HG03457 (cell line): Measurements from ENCODE around the gene TCF3.

Experiments
- ATAC-seq: cut with Tn5 transposase; IDR thresholded peaks from one replicate; pipeline ENCODE4 v1.9.1; 2021; ENCODE audit warnings: moderate number of reproducible peaks; ENCODE audit not compliant: unreplicated experiment

The TCF3 gene

DNA sequence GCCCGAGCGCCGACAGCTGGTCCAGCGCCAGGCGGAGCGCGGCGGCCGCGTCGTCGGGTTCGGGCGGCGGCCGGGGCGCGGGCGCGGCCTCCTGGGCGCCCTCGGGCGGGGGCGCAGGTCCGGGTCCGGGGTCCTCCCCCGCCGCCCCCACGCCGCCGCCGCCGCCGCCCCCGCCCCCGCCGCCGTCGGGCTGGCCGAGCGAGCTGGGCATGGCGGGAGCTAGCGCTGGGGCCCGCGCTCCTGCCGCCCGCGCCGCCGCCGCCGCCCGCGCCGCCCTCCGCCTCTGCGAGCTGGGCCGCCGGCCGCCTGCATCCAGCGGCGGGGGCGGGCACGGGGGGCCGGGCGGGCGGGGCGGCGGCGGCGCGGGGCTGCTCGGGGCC, 84.6 kb downstream of the TCF3 start:
- no peak for ATAC-seq

DNA sequence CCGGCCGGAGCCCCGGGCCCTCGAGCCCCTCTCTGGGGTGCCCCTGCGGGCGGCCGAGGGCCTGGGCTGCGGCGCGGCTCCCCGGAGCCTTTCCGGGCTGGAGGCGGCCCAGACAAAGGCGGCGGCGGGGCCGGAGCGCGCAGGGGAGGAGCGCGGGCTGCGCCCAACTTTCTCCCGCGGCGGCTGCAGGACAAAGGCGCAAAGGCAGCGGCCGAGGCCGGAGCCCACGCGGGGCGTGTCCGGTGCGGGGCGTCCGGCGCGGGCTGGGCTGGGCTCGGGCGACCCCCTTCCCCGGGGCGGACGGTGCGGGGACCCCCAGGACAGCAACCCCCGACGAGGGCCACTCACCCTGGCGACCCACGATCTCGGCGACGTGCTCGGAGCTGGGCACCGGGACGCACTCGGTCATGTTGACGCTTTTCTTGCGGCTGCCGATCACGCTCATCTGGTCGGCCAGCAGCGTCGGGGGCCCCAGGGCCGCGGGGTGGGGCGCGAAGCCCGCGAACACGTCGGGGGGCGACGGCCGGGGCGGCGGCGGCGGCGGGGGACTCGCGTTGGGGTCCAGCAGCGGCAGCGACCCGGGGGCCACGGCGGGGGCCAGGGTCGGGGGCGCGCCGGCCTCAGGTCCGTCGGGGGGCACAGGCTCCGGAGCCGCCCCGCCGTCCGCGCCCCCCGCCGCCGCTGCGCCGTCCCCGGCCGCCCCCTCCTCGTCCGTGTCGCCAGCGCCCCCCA, 85.1 kb downstream of the TCF3 start:
- ATAC-seq = no peak

DNA sequence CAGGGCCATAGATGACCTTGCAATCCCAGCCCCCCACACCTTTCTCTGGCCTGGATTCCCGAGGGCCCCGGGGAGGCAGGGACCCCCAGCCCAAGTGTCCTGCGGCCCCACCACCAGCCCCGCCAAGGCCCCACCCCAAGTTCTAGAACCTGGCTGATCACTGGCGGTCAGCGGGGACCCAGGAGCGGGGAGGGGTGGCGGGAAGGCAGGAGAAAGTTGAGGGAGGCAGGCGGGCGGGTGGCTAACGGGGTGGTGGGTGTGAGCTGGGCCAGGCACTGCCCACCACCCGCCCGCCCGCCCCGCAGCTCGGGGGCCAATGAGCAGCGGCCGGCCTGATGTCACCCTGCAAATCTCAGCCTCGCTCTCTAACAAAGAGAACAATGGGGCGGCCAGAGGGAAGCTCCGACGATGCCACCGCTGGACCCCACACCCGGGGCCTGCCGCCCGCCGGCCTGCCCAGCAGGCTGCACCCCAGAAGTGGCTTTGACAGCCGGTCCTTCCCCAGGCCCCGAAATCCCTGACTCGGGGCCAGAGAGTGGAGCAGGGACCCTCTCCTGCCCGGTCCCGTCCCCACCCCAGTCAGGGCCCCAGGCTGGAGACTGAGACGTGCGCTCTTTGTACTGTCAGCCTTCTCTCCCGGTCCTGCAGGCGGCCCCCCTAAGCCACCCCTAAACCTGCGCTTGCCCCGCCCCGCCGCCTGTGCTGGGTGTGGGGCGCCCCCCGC, 85.9 kb downstream of the TCF3 start:
- no peak for ATAC-seq

DNA sequence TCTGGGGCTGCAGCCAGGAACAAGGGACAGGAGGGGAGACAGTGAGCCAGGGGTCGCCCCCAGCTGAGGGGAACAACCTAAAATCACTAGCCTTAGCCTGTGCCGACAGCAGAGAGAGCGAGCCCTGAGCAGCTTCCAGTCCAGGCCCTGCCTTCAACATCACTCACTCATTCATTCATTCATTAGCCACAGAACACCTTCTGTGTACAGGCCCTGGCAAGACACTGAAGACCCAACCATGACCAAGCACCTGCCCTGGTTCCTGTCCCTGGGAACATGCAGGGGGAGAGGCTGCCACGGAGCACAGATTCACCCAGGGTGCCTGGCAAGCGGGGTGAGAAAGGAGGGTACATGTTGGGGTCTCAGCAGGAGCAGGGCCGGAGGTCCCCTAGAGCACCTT, 89.2 kb downstream of the TCF3 start:
- no peak for ATAC-seq

DNA sequence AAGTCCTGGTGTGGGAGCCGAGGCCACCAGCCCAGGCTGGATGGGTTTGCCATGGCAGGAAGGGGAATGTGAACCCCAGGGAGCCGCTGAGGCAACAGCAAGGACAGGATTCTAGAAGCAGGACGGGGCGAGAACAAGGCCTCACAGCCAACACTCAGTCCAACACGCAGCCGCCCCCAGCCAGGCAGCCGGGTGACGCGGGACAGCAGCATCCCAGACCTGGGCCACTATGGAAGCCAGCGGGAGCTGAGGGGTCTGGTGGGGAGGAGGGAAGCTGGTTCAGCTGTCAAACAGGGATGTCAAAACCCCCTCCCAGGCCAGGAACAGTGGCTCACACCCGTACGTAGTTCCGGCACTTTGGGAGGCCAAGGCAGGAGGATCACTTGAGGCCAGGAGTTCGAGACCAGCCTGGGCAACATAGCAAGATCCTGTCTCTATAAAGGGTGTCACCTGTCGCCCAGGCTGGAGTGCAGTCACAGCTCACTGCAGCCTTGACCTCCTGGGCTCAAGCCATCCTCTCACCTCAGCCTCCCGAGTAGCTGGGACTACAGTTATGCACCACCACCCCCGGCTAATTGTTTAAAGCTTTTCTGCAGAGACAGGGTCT, 91.1 kb downstream of the TCF3 start:
- no peak for ATAC-seq

DNA sequence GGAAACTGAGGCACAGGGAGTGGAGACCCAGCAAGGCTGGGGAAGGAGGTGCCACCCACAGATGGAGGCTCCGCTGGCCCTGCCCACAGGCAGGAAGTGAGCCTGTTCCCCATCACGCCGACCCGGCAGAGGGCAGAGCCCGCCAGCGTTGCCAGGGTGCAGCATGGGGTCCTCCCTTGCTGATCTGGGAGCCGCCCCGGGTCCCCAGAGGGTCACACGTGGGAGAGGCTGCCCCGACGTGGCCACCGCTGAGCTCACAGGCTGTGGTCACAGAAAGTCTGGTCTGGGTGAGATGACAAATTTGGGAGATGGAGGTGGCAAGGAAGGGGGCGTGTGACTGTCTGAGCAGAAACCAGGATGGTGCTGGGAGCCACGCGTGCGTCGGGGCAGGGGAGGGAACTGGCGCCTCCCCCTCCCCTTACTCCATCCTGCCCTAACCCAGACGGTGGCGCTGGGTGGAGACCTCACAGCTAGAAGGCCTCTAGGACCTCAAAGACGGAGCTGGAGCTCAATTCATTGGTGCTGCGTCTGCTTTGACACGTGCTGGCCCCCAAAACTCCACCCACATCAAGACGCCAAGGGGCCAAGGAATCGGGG, 92.0 kb downstream of the TCF3 start:
- ATAC-seq = no peak
